ENCODE measurements around the gene TBX1.

TBX1 gene

GRCh38 chr22:19802894-19803735 lies 42.5 kb downstream of the TBX1 start:
- no peak for DNase-seq

GRCh38 chr22:19803736-19804267 lies 43.2 kb downstream of the TBX1 start:
- no peak for DNase-seq

- no peak for DNase-seq
Observed at GRCh38 chr22:19805821-19806212, 45.2 kb downstream of the TBX1 start.

GRCh38 chr22:19806213-19807160 lies 45.9 kb downstream of the TBX1 start:
- DNase-seq: no peak

- no peak for DNase-seq
Observed at GRCh38 chr22:19807161-19807913, 46.8 kb downstream of the TBX1 start.

- no peak for DNase-seq
Observed at GRCh38 chr22:19807914-19808872, 47.6 kb downstream of the TBX1 start.

GRCh38 chr22:19808873-19809478 lies 48.4 kb downstream of the TBX1 start:
- no peak for DNase-seq

- DNase-seq: no peak
Observed at GRCh38 chr22:19809741-19810140, 49.2 kb downstream of the TBX1 start.

- no peak for DNase-seq
Observed at GRCh38 chr22:19810381-19811201, 50.0 kb downstream of the TBX1 start.

- DNase-seq: no peak
Observed at GRCh38 chr22:19811211-19811621, 50.6 kb downstream of the TBX1 start.

- no peak for DNase-seq
Observed at GRCh38 chr22:19811811-19812771, 51.5 kb downstream of the TBX1 start.

GRCh38 chr22:19812910-19813309 lies 52.3 kb downstream of the TBX1 start:
- DNase-seq: no peak

GRCh38 chr22:19814428-19814827 lies 53.9 kb downstream of the TBX1 start:
- no peak for DNase-seq

- no peak for DNase-seq
Observed at GRCh38 chr22:19815093-19815822, 54.7 kb downstream of the TBX1 start.

GRCh38 chr22:19815823-19816290 lies 55.3 kb downstream of the TBX1 start:
- DNase-seq: no peak

GRCh38 chr22:19816372-19817119 lies 56.0 kb downstream of the TBX1 start:
- no peak for DNase-seq

Data from activated effector memory CD4-positive, alpha-beta T cell treated with Interleukin-2 at 50 U/mL for 16 hours (primary cell).